SK-N-SH (cell line): ENCODE measurements around the gene DACT2. TPM values are rescaled to one million over a fixed set of nuclear protein-coding genes. Genes with fewer than 3 reads are reported as not detected.

ENCODE experiments used
- CTCF ChIA-PET: fragments of 300-600, 350-600 bp; formaldehyde crosslinking; extraction: SDS; loops from one replicate; lab custom pipeline; 2021; lab: Yijun Ruan, JAX
- POLR2A ChIA-PET: fragments of 350-600 bp; sonication (Branson Sonifier 250); formaldehyde crosslinking; extraction: SDS; loops from one replicate; lab custom pipeline; 2020; ENCODE audit warnings: antibody characterized with exemption, inconsistent platforms; lab: Yijun Ruan, JAX
- DNase-seq: peaks from one replicate; pipeline ENCODE4 v3.0.0; 2012
- H2AFZ ChIP-seq: fragments of 200-600 bp; sonication (generic); 2 replicates; pipeline ENCODE4 v1.8.1; 2016; ENCODE audit warnings: antibody characterized with exemption, mild to moderate bottlenecking, low read depth
- H3F3A ChIP-seq: fragments of 200-600 bp; sonication (generic); replicated peaks from 2 replicates; pipeline ENCODE3; 2016; ENCODE audit warnings: antibody characterized with exemption, mild to moderate bottlenecking; ENCODE audit not compliant: insufficient read depth
- H3K27ac ChIP-seq, 2 experiments: fragments of 200-500 bp in 1 of 2; fragments of 200-600 bp in 1 of 2; sonication (Bioruptor generic) in 1 of 2; sonication (generic), shearing (Covaris generic) in 1 of 2; 2 replicates each; pipeline versions ENCODE4 v1.5.1 to v1.6.1; 2014 to 2016; ENCODE audit warnings: low read depth in 2 of 2, inconsistent platforms in 1 of 2, low read length in 1 of 2, mild to moderate bottlenecking in 1 of 2, mixed read lengths in 1 of 2
- H3K27me3 ChIP-seq: fragments of 200-600 bp; sonication (generic), shearing (Covaris generic); 2 replicates; pipeline ENCODE4 v1.6.1; 2016; ENCODE audit warnings: mixed run types; ENCODE audit not compliant: insufficient read depth
- H3K36me3 ChIP-seq, 2 experiments: fragments of 200-500 bp in 1 of 2; fragments of 200-600 bp in 1 of 2; sonication (Bioruptor generic) in 1 of 2; sonication (generic) in 1 of 2; replicated peaks in 1 of 2; 2 replicates each; pipeline versions ENCODE3 to v1.5.1; 2014 to 2016; ENCODE audit warnings: low read length in 1 of 2, mild to moderate bottlenecking in 1 of 2; ENCODE audit not compliant: insufficient read depth in 2 of 2, control insufficient read depth in 1 of 2
- H3K4me1 ChIP-seq, 2 experiments: fragments of 200-500 bp in 1 of 2; fragments of 200-600 bp in 1 of 2; sonication (Bioruptor generic) in 1 of 2; sonication (generic), shearing (Covaris generic) in 1 of 2; 2 replicates each; pipeline versions ENCODE4 v1.5.1 to v1.6.1; 2014 to 2016; ENCODE audit warnings: low read depth in 1 of 2, low read length in 1 of 2, mixed run types in 1 of 2; ENCODE audit not compliant: insufficient read depth in 2 of 2, control insufficient read depth in 1 of 2
- H3K4me2 ChIP-seq: fragments of 200-600 bp; sonication (generic), shearing (Covaris generic); 2 replicates; pipeline ENCODE4 v1.6.1; 2017; ENCODE audit warnings: mixed run types
- H3K4me3 ChIP-seq, 2 experiments: fragments of 200-500 bp in 1 of 2; fragments of 200-600 bp in 1 of 2; sonication (Bioruptor generic) in 1 of 2; sonication (generic), shearing (Covaris generic) in 1 of 2; 2 replicates each; pipeline versions ENCODE4 v1.5.1 to v1.8.1; 2014 to 2016; ENCODE audit warnings: low read depth in 2 of 2, inconsistent platforms in 1 of 2, low read length in 1 of 2, mild to moderate bottlenecking in 1 of 2, mixed read lengths in 1 of 2, moderate library complexity in 1 of 2
- H3K79me2 ChIP-seq: fragments of 200-600 bp; sonication (generic); 2 replicates; pipeline ENCODE4 v1.8.1; 2017; ENCODE audit warnings: mild to moderate bottlenecking; ENCODE audit not compliant: insufficient read depth
- H3K9ac ChIP-seq: fragments of 200-600 bp; sonication (generic); 2 replicates; pipeline ENCODE4 v1.6.1; 2017; ENCODE audit warnings: mixed run types
- H3K9me2 ChIP-seq: fragments of 200-600 bp; sonication (generic); 2 replicates; pipeline ENCODE4 v1.6.1; 2017; ENCODE audit warnings: mixed run types
- H3K9me3 ChIP-seq: fragments of 200-600 bp; sonication (generic); 2 replicates; pipeline ENCODE4 v1.6.1; 2017; ENCODE audit warnings: mixed run types, mild to moderate bottlenecking, moderate library complexity
- H4K20me1 ChIP-seq: fragments of 200-600 bp; sonication (generic); 2 replicates; pipeline ENCODE4 v1.6.1; 2017; ENCODE audit warnings: mild to moderate bottlenecking, mixed run types; ENCODE audit not compliant: insufficient read depth
- CHD2 ChIP-seq: fragments of 150-350 bp; IDR thresholded peaks from 2 replicates; pipeline ENCODE4 v1.6.1; 2018; ENCODE audit warnings: low read length; ENCODE audit not compliant: partially characterized antibody
- ELF1 ChIP-seq: IDR thresholded peaks from 2 replicates; pipeline ENCODE4 v1.4.0; 2012
- EP300 ChIP-seq, 2 experiments: IDR thresholded peaks; 2 replicates each; pipeline versions ENCODE4 v1.4.0 to v1.6.1; 2012; ENCODE audit warnings: borderline replicate concordance in 1 of 2, low read depth in 1 of 2, low read length in 1 of 2
- FOSL2 ChIP-seq: IDR thresholded peaks from 2 replicates; pipeline ENCODE4 v1.4.0; 2012; ENCODE audit warnings: low read depth, mild to moderate bottlenecking, moderate library complexity, borderline replicate concordance
- FOXJ3 ChIP-seq: sonication (generic); formaldehyde crosslinking; IDR thresholded peaks from 2 replicates; pipeline ENCODE4 v1.5.1; 2020; ENCODE audit warnings: mild to moderate bottlenecking, missing genetic modification reagents
- JUND ChIP-seq: IDR thresholded peaks from 2 replicates; pipeline ENCODE4 v1.4.0; 2012
- MAX ChIP-seq: IDR thresholded peaks from 2 replicates; pipeline ENCODE4 v1.4.0; 2012; ENCODE audit warnings: low read depth
- MEF2A ChIP-seq: IDR thresholded peaks from 2 replicates; pipeline ENCODE4 v1.4.0; 2012; ENCODE audit warnings: low read depth, borderline replicate concordance
- NFIC ChIP-seq: IDR thresholded peaks from 2 replicates; pipeline ENCODE4 v1.4.0; 2012; ENCODE audit warnings: borderline replicate concordance
- NRF1 ChIP-seq: IDR thresholded peaks from 2 replicates; pipeline ENCODE4 v1.6.1; 2012; ENCODE audit warnings: low read depth, mild to moderate bottlenecking, low read length
- RAD21 ChIP-seq: IDR thresholded peaks from 2 replicates; pipeline ENCODE4 v1.6.1; 2012; ENCODE audit warnings: mild to moderate bottlenecking, low read length
- REST ChIP-seq: IDR thresholded peaks from 2 replicates; pipeline ENCODE4 v1.6.1; 2012; ENCODE audit warnings: mild to moderate bottlenecking, low read depth, low read length, moderate library complexity
- RFX5 ChIP-seq: IDR thresholded peaks from 2 replicates; pipeline ENCODE4 v1.6.1; 2012; ENCODE audit warnings: mild to moderate bottlenecking, improper control_type of control experiment, low read length
- RXRA ChIP-seq: IDR thresholded peaks from 2 replicates; pipeline ENCODE4 v1.4.0; 2012; ENCODE audit warnings: low read depth, mild to moderate bottlenecking, borderline replicate concordance
- SIN3A ChIP-seq: IDR thresholded peaks from 2 replicates; pipeline ENCODE4 v1.6.1; 2012; ENCODE audit warnings: low read depth, mild to moderate bottlenecking, low read length, moderate library complexity, borderline replicate concordance
- SMC3 ChIP-seq: IDR thresholded peaks from 2 replicates; pipeline ENCODE4 v1.6.1; 2012; ENCODE audit warnings: low read depth, low read length, improper control_type of control experiment
- TEAD4 ChIP-seq: IDR thresholded peaks from 2 replicates; pipeline ENCODE4 v1.4.0; 2012; ENCODE audit warnings: mild to moderate bottlenecking, borderline replicate concordance; ENCODE audit not compliant: insufficient read depth
- USF1 ChIP-seq: IDR thresholded peaks from 2 replicates; pipeline ENCODE4 v1.4.0; 2012; ENCODE audit warnings: low read depth, borderline replicate concordance
- YY1 ChIP-seq: IDR thresholded peaks from 2 replicates; pipeline ENCODE4 v1.4.0; 2012; ENCODE audit warnings: low read depth, mild to moderate bottlenecking
- ZBTB33 ChIP-seq: IDR thresholded peaks from 2 replicates; pipeline ENCODE4 v1.4.0; 2012; ENCODE audit warnings: low read depth, borderline replicate concordance
- WGBS: methylation state at CpG from one replicate; pipeline ENCODE4 v1.1.6; 2017; ENCODE audit warnings: low lambda C conversion rate; 5-methylcytosine and 5-hydroxymethylcytosine counted together
- polyA plus RNA-seq, 3 experiments: library from polyadenylated mRNA; depleted of rRNA; stranded (reverse); fragments of >200 nt; gene quantifications; 2 replicates each; pipeline ENCODE4 v1.2.3, GENCODE V29; 2012

DACT2 gene
- polyA plus RNA-seq, 1 of the 3 experiments (the other 2 are of a cell fraction): not detected

GRCh38 chr6:168314948-168315347 lies 4.6 kb downstream of the DACT2 start:
- CTCF ChIA-PET: interaction anchor here (1.3 to 2.2 kb wide), 2 partner anchors 15 to 41 kb away, joined by 4 to 5 read pairs; no protein-coding TSS in a partner anchor
- Histone ChIP-seq H3K79me2 (no peaks in the 10 kb centered on the region), H3K27ac (no peak overlapping the region), H3K9me2 (no peaks in the 10 kb centered on the region), H3K4me1 (peaks cover 0 to 9% of the 10 kb centered on the region in 2 experiments; a peak in 1 of 4 replicates)
- 54% methylated on average over 9 of the region's 10 CpGs for WGBS
- TF ChIP-seq RAD21 (peak; percentile 51), RXRA (no peak)
- TF ChIP-seq, all 33 proteins: peak for 1
- H3F3A ChIP-seq: no peaks in the 10 kb centered on the region
- H2AFZ ChIP-seq: no peak overlapping the region
- no peaks in the 10 kb centered on the region for H3K36me3 ChIP-seq
- no peaks in the 10 kb centered on the region for H4K20me1 ChIP-seq
- no peak overlapping the region for H3K9ac ChIP-seq
- no peak overlapping the region for H3K4me3 ChIP-seq
- no peak overlapping the region for H3K4me2 ChIP-seq
- POLR2A ChIA-PET: no interaction called here
- DNase-seq: no peak
- no peaks in the 10 kb centered on the region for H3K27me3 ChIP-seq
- H3K9me3 ChIP-seq: no peaks in the 10 kb centered on the region

GRCh38 chr6:168314021-168314420 lies 5.6 kb downstream of the DACT2 start:
- H3K4me2 ChIP-seq: no peak overlapping the region
- peaks cover 0 to 9% of the 10 kb centered on the region in 2 experiments; a peak in 1 of 4 replicates for H3K4me1 ChIP-seq
- 66% methylated on average over 12 of the region's 12 CpGs for WGBS

More at GRCh38 chr6:168314021-168314420, 5.6 kb downstream of the DACT2 start:
- no peaks in the 10 kb centered on the region for H3K79me2 ChIP-seq
- no peak overlapping the region for H3K4me3 ChIP-seq
- DNase-seq: no peak
- no peak overlapping the region for H2AFZ ChIP-seq
- TF ChIP-seq ZBTB33: no peak
- no peak for TF ChIP-seq FOXJ3 (CRISPR knock-in tag)
- no peak for TF ChIP-seq JUND
- no peak for TF ChIP-seq USF1
- no peak for TF ChIP-seq REST
- no peak for TF ChIP-seq MEF2A
- TF ChIP-seq SIN3A: no peak
- TF ChIP-seq NFIC: no peak
- TF ChIP-seq NRF1: no peak
- TF ChIP-seq FOSL2: no peak
- TF ChIP-seq RAD21: no peak
- TF ChIP-seq RFX5: no peak
- TF ChIP-seq SMC3: no peak
- no peak for TF ChIP-seq MAX
- TF ChIP-seq CHD2: no peak
- no peak for TF ChIP-seq ELF1
- TF ChIP-seq TEAD4: no peak
- TF ChIP-seq YY1: no peak
- TF ChIP-seq EP300 (IDR thresholded peaks at IDR 0.05; ENCODE audit: borderline replicate concordance in 1 of 2, low read depth in 1 of 2, low read length in 1 of 2): no peak
- no peaks in the 10 kb centered on the region for H3F3A ChIP-seq
- H3K36me3 ChIP-seq: no peaks in the 10 kb centered on the region
- ChIA-PET CTCF (interaction anchor here (1.3 to 2.2 kb wide), 3 partner anchors 11 to 42 kb away, joined by 4 to 5 read pairs (median 4); no protein-coding TSS in a partner anchor), POLR2A (no interaction called here)
- H4K20me1 ChIP-seq: no peaks in the 10 kb centered on the region
- no peaks in the 10 kb centered on the region for H3K27me3 ChIP-seq
- H3K9ac ChIP-seq: no peak overlapping the region
- H3K9me2 ChIP-seq: no peaks in the 10 kb centered on the region
- no peaks in the 10 kb centered on the region for H3K9me3 ChIP-seq
- no peak overlapping the region for H3K27ac ChIP-seq
